GM12892 (cell line): ENCODE measurements around the gene RFX3.
A peak's percentile ranks its signal among the peaks of the same experiment; 100 is the strongest.

Source experiments
- DNase-seq: peaks from one replicate; pipeline ENCODE4 v3.0.0; 2011; ENCODE audit not compliant: insufficient read length
- FAIRE-seq: peaks from 2 replicates; lab custom pipeline; 2011; peaks lifted over from hg19 to GRCh38; lab: Jason Lieb, UNC
- POLR2A ChIP-seq: IDR thresholded peaks from 2 replicates; pipeline ENCODE4 v1.6.1; 2011; ENCODE audit warnings: low read depth, low read length, control low read depth
- POLR2AphosphoS5 ChIP-seq: IDR thresholded peaks from 2 replicates; pipeline ENCODE4 v1.6.1; 2011; ENCODE audit warnings: low read depth, low read length, control low read depth
- TAF1 ChIP-seq: IDR thresholded peaks from 2 replicates; pipeline ENCODE4 v1.6.1; 2011; ENCODE audit warnings: low read depth, mild to moderate bottlenecking, control low read depth, low read length, borderline replicate concordance

The RFX3 gene

DNA sequence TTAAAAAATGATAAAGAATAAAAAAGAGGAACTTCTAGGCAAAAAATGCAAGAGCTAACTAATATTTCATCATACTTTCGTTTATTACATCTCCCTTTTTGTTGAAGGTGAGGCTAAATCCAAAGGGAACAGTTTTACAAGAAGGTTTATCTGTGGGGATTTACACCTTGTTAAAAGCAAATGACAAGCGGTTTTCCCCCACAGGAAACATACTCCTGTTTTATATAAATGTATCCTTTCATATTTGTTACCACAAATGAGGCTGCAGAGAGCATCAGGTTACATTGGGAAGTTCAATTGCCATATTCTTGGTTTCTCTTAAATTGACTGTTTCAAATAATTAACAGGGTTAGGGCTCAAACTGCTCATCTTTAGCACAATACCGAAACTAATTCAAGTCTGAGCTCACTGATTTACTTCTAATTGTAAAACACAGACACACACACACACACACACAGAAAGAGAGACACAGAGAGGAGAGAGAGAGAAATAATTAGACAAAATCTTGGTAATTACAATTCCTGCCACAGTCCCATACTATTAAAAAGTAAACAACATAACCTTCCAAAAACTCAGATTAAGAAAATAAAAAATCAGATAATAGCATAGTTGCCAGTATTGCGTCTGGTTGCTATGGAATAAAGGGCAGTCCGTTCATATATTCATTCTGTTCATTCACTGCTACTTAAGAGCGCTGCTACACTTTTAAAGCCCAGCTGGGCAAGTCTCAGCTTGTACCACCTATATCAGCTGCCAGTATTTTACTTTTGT is 17.1 kb downstream of the RFX3 start:
- FAIRE-seq = peak; percentile 82
- DNase-seq = no peak
- no peak for TF ChIP-seq POLR2A
- no peak for TF ChIP-seq POLR2AphosphoS5
- no peak for TF ChIP-seq TAF1

DNA sequence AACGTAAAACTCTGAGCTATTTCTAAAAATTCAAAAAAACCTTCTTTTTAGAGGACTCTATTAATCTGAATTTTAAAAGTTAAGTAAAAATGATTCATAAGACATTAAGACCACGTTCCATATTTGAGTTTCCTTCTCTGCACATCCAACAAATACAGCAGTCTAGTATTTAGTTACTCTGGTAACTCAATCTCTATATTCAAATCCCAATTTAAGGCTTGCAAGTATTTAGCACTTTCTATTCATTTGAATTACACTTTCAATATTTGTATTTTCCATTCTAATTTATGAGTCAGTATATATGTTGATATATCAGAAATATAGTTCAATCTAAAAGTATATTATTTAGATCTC is 17.7 kb downstream of the RFX3 start:
- no peak for TF ChIP-seq POLR2A
- no peak for TF ChIP-seq POLR2AphosphoS5
- TF ChIP-seq TAF1 = no peak
- DNase-seq = no peak
- FAIRE-seq = no peak

DNA sequence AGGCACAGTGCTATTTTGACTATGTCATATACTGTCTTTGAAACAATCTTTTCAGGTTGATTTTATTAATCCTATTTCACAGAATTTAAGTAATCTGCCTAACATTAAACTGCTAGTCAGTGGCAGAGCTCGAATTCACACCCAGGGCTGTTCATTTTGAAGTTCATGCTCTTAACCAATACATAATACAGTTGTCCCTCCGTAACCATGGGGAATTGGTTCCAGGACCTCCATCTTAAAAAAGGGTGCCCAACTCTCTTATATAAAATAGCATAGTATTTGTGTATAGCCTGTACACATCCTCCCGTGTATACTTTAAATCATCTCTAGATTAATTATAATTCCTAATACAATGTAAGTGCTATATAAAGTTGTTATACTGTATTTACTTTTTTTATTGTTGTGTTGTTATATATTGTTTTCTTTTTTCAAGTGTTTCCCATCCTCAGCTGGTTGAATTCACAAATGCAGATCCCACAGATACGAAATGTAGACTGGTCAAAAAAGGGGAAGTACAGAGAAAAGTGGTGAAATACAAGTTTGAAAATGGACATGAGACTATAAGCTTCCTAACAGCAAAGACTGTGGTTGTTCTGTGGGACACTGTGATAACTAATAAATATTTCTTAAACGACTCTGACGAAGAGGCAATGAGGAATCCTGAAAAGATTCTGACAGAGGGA is 18.3 kb downstream of the RFX3 start:
- no peak for DNase-seq
- 0 out of 2 replicates have a peak, but pooled peaks have one; percentile 26 for TF ChIP-seq POLR2A
- TF ChIP-seq TAF1 = no peak
- no peak for TF ChIP-seq POLR2AphosphoS5
- FAIRE-seq = no peak

DNA sequence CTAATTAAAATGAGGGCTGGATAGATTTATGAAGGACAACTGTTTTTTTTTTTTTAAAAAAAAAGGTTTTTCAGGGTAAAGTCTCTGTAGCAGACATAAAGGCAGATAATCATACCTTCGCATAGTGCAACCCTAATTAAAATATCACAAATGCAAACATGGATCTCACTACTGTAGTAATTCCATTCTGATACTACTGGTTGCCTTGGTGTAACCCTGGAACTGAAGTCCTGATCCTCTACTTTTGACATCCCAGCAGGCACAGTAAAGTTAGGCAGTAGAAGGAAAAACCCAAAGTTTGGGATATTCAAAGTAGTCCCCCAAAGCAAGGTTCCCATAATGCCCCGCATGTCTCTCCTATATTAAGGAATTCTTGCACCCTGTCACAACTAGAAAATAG is 19.6 kb downstream of the RFX3 start:
- no peak for FAIRE-seq
- DNase-seq = no peak
- no peak for TF ChIP-seq POLR2AphosphoS5
- no peak for TF ChIP-seq POLR2A
- TF ChIP-seq TAF1 = no peak

DNA sequence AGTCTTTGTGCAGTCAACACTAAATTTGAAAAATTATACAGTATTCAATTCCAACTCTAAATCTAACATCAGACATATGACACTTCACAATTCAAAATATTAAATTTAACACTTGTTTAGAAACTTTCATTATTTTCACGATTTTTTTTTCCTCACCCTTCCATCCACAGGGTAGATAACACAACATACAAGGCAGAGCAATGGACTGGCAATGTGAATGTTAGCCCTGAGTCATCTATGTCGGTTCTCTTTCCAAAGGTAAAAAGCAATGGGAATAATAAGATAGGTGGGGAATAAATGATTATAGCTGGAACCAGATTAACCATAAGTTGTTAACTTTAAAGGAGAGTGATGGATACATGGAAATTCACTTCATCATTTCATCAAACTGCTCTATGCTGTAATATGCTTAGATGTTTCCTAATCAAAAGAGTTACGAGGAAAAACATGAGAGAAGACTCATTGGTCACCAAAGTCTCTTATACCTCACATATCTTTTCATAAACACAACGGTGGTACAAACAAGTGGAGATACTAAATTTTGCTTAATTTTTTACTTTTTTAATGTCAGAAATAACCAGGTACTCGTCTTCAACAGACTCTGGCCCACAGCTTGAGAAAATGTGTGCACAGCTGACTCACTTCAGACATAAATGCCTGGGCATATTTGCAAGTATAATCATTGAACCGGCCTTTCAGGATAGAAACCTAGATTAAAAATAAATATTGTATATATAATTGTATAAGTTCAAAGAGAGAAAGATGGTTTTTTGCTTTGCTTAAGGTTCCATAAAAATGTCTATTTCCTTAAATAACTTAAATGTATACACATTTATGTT is 23.0 kb downstream of the RFX3 start:
- FAIRE-seq (no peak), DNase-seq (no peak)
- no peak for TF ChIP-seq TAF1
- TF ChIP-seq POLR2A = no peak
- TF ChIP-seq POLR2AphosphoS5 = no peak

DNA sequence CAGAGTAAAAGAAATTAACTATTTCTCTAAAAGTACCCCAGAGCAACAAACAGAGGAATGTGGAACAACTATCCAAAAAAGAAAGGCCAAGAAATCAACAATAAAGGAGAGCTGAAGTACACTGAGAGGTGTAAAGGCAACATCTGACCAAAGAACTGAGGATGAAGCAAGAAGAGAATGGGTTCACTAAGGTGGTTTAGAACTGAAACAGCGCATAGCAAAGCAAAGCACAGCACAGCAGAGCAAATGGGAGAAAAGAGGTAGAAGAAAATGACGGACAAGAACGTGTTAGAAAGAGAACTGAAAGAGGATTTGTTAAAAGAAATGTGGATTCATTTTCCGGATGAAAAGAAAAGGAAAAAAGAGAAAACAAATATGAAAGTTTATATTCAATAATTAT is 25.8 kb downstream of the RFX3 start:
- DNase-seq = no peak
- TF ChIP-seq TAF1 (no peak), POLR2A (no peak), POLR2AphosphoS5 (no peak)
- peak; percentile 5 for FAIRE-seq

DNA sequence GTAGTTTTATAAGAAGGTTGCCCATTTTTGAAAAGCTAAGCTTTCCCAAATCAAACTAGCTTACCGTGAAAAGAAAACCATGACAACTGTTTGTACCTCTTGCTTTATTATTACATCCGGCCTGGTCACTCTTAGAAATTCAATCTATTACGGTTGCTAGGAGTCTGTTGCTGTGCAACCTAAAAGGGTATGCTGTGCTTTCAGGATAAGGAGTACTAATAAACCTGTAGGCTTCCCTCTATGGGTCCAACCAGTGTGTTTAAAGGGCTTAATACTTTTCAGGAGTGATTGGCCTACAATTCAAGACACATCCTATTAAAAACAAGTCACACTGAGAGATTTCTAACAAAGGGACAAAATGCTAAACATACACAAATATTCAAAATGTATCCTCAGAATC is 27.1 kb downstream of the RFX3 start:
- no peak for DNase-seq
- FAIRE-seq = no peak
- no peak for TF ChIP-seq TAF1
- TF ChIP-seq POLR2AphosphoS5 = no peak
- no peak for TF ChIP-seq POLR2A

DNA sequence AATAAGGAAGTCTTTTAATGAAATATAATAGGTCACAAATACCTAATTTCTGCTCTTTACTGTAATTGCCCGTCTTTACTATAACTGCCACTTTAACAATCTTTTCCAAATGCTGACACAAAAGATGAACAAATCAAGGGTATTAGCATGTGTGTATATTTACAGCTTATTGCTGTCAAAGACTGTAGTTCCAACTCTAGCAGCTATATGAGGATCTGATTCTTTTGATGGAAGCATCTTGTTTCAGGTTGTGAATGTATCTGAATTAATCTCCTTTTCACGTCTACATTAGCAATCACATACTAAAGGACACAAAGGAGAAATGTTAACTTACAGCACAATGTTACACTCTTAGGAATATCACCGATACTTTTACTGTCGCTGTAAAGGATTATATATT is 27.9 kb downstream of the RFX3 start:
- FAIRE-seq = no peak
- TF ChIP-seq TAF1 = no peak
- TF ChIP-seq POLR2A = no peak
- no peak for TF ChIP-seq POLR2AphosphoS5
- no peak for DNase-seq

DNA sequence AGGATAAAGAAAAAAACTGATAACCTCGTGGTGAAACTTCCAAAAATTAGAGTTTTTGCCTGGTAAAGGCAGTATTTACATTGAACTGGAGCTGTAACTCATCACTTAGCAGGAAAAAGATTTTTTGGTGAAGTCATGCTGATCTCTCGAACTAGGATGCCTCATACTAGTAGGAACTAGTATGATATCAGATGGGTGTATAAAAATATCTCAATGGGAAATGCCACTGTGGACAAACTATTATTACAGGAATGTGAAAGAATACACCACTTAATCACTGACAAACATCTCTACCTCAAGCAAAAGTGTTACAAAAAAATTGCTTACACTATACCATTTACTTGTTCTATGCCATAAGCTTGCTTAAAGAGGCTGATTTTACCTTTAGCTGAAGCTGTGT is 28.4 kb downstream of the RFX3 start:
- DNase-seq (no peak), FAIRE-seq (no peak)
- TF ChIP-seq TAF1 (no peak), POLR2A (no peak), POLR2AphosphoS5 (no peak)

DNA sequence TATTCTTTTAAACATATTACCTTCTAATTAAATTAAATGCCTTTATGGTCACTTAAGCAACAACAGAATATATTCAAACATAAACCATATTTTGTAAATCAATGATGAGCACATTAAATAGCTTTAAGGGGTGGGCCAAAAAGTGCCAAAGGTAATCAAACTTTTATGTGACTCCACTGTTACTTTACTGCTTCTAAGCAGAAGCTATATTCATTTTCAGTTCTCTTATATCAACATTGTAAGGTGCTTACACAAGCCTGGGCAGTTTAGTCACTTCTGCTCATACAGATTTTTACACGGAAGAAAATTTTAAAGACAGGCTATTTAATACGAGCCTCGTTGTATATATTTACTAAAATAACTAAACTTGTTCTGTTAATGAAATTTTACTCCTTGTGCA is 29.9 kb downstream of the RFX3 start:
- TF ChIP-seq POLR2AphosphoS5 (no peak), POLR2A (no peak), TAF1 (no peak)
- FAIRE-seq (no peak), DNase-seq (no peak)

DNA sequence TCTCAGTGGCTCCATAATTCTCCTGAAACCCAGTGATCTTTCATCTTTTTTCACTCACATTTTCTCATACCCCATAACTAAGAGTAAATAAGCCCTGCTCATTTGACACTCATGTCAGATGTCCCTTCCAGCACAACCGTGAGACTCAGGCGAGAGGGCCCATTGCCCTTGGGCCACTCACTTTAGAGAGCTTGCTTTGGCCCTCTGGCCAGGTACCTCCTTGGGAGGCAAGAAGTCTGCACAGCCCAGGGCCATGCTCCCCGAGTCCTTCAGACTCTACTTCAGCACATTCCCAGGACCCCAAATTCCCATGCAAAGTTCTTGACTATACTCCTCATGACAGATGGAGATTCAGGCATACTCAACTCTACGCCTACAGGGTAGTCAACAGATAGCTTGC is 33.6 kb downstream of the RFX3 start:
- FAIRE-seq = no peak
- DNase-seq = no peak
- TF ChIP-seq POLR2AphosphoS5 (no peak), TAF1 (no peak), POLR2A (no peak)

DNA sequence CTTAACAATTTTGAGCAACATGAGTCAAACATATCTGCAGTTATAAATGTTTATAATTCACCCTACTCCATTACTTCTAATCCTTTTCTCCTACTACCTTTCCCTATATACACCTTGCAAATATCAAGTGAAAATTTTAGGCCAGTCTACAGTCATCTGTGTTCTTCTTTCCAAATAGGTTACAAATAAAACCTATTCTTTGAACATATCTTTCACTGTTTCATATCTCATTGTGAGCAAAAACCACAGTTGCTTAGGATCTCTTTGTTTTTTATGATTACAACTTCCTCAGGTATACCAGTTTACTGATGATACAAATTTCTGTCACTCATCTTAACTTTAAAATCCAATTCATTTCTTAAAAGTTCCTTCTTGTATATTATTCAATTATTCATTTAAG is 34.4 kb downstream of the RFX3 start:
- TF ChIP-seq POLR2A (no peak), POLR2AphosphoS5 (no peak)
- FAIRE-seq (no peak), DNase-seq (no peak)

DNA sequence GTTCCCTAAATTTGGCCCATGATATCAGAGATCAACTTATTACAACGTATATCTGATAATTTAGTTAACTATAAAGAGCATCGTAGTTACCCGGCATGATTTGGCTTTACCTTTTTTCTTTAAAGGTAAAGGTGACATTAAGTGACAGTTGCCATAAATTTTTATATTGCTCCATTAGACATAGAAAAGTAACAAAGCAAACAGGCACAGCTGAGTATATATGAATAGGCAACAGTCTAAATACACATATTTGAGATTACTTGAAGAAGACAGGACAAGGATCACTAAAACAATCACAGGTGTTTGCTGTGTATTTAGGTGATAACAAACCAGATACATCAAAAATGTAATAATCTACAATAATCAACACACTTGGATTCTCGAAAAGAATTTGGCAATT is 34.8 kb downstream of the RFX3 start:
- DNase-seq (no peak), FAIRE-seq (no peak)
- no peak for TF ChIP-seq TAF1
- no peak for TF ChIP-seq POLR2AphosphoS5
- TF ChIP-seq POLR2A = no peak

DNA sequence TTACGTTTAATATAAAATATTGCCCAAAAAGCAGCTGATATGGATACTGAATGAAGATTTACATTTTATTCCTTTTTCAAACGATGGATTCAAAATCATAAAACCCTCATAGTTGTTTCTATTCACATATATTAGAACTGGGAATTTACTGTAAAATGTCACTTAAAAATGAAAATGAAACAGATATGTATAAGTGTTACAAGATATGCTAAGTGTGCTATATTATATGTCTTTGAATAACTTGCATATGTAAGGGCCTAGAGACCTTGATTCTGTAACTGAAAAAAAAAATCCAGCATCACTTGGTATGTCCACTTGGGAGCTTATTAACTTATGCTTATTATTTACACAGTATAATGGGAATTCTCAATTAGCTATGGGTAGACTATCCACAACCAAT is 43.2 kb downstream of the RFX3 start:
- peak; percentile 70 for FAIRE-seq
- no peak for TF ChIP-seq TAF1
- no peak for TF ChIP-seq POLR2AphosphoS5
- TF ChIP-seq POLR2A = no peak
- DNase-seq = no peak
